Lower leg skin (tissue), 3 donors: Measurements from ENCODE around the gene ZNF18.
"Not testable (repeated sequence)": the region's sequence is repeated elsewhere in the genome, so short reads cannot be mapped to it uniquely, and the experiment has no call there.

ENCODE experiments used
- CTCF ChIP-seq, 3 donors: fragments of 450-650 bp; IDR thresholded peaks; one replicate each; pipeline ENCODE4 v1.5.1; 2016; ENCODE audit warnings: antibody characterized with exemption in 3 of 3, mild to moderate bottlenecking in 3 of 3, moderate library complexity in 2 of 3
- POLR2A ChIP-seq, 2 donors: fragments of 450-650 bp; IDR thresholded peaks; one replicate each; pipeline ENCODE4 v1.6.1; 2016 to 2017; ENCODE audit warnings: antibody characterized with exemption in 2 of 2, mild to moderate bottlenecking in 1 of 2, moderate library complexity in 1 of 2

GRCh38 chr17:11972741-11973140 is 24.5 kb downstream of the ZNF18 start:
- TF ChIP-seq CTCF, POLR2A (IDR thresholded peaks at IDR 0.05): not testable (repeated sequence)
